AG04449 (cell line): Measurements from ENCODE around the gene MBTPS1.

Experiments
- CTCF ChIA-PET: fragments of 350-600 bp; formaldehyde crosslinking; extraction: SDS; loops from one replicate; lab custom pipeline; 2021; ENCODE audit warnings: antibody characterized with exemption; lab: Yijun Ruan, JAX
- POLR2A ChIA-PET: fragments of 400-600, 350-600 bp; formaldehyde crosslinking; extraction: SDS; loops from one replicate; lab custom pipeline; 2020; ENCODE audit warnings: antibody characterized with exemption, inconsistent platforms; lab: Yijun Ruan, JAX
- DNase-seq: peaks from one replicate; pipeline ENCODE4 v3.0.0-alpha.2; 2010; ENCODE audit warnings: low read depth, low spot score
- H3K4me3 ChIP-seq: 2 replicates; pipeline ENCODE4 v1.5.1; 2011; ENCODE audit warnings: low read depth, mild to moderate bottlenecking, control low read depth, low read length
- CTCF ChIP-seq: IDR thresholded peaks from one replicate; pipeline ENCODE4 v1.5.1; 2011; ENCODE audit warnings: mild to moderate bottlenecking, moderate library complexity, low read length, control low read depth, inconsistent platforms; ENCODE audit not compliant: insufficient read depth; ENCODE audit errors: missing control alignments

The MBTPS1 gene

GRCh38 chr16:84136331-84137125 lies 19.8 kb upstream of the MBTPS1 start:
- DNase-seq = no peak
- ChIA-PET CTCF (interaction anchor here (0.8 to 2.5 kb wide), 7 partner anchors 8 to 71 kb away, joined by 3 to 13 read pairs (median 5); partner anchors contain the start of genes DNAAF1, HSDL1, MBTPS1 and TAF1C), POLR2A (interaction anchor here (0.6 to 1.1 kb wide), 3 partner anchors 9 to 108 kb away, joined by 3 to 4 read pairs (median 3); partner anchors contain the start of genes DNAAF1, HSDL1 and MBTPS1)
- H3K4me3 ChIP-seq = no peak overlapping the region
- TF ChIP-seq CTCF = no peak

GRCh38 chr16:84132527-84133285 lies 16.0 kb upstream of the MBTPS1 start:
- POLR2A ChIA-PET = no interaction called here
- no peak for TF ChIP-seq CTCF
- no peak overlapping the region for H3K4me3 ChIP-seq
- DNase-seq = no peak
- CTCF ChIA-PET = interaction anchor here (0.8 to 3.1 kb wide), 5 partner anchors 10 to 352 kb away, joined by 3 to 13 read pairs (median 3); partner anchors contain the start of gene TAF1C

- CTCF ChIA-PET = interaction anchor here (1.4 to 3.1 kb wide), 4 partner anchors 9 to 67 kb away, joined by 3 to 13 read pairs (median 6); partner anchors contain the start of gene TAF1C
- H3K4me3 ChIP-seq = no peak overlapping the region
- TF ChIP-seq CTCF = no peak
- POLR2A ChIA-PET = no interaction called here
- no peak for DNase-seq
These were observed 14.4 kb upstream of the MBTPS1 start for GRCh38 chr16:84131117-84131516.

- H3K4me3 ChIP-seq = no peak overlapping the region
- DNase-seq = no peak
- no peak for TF ChIP-seq CTCF
- ChIA-PET POLR2A (no interaction called here), CTCF (no interaction called here)
These were observed 7.7 kb upstream of the MBTPS1 start for GRCh38 chr16:84124257-84125073.

- ChIA-PET POLR2A (no interaction called here), CTCF (interaction anchor here (0.6 to 2.2 kb wide), 3 partner anchors 10 to 55 kb away, joined by 3 to 5 read pairs (median 3); no protein-coding TSS in a partner anchor)
- no peak overlapping the region for H3K4me3 ChIP-seq
- DNase-seq = no peak
- no peak for TF ChIP-seq CTCF
These were observed 4.3 kb upstream of the MBTPS1 start for GRCh38 chr16:84121007-84121406.
